DMS 273 treated with DMSO at 0.1 percent for 48 hours (cell line): Measurements from ENCODE around the gene FCN3.
"Not testable (repeated sequence)": the region's sequence is repeated elsewhere in the genome, so short reads cannot be mapped to it uniquely, and the experiment has no call there.

Source experiments
- DNase-seq: peaks from one replicate; lab custom pipeline; 2025; lab: John Stamatoyannopoulos, UW

FCN3 gene

GRCh38 chr1:27374362-27375086 lies at the start of gene FCN3:
Gene FCN3, minus strand, starts transcription at chr1:27374824. Its CDS starts 6 bp downstream, at chr1:27374818.
- DNase-seq = no peak

GRCh38 chr1:27423709-27424108 lies 49.1 kb upstream of the FCN3 start:
- no peak for DNase-seq

- no peak for DNase-seq
These were observed 43.9 kb upstream of the FCN3 start for GRCh38 chr1:27418326-27419185.

GRCh38 chr1:27417713-27418112 lies 43.1 kb upstream of the FCN3 start:
- no peak for DNase-seq

DNA sequence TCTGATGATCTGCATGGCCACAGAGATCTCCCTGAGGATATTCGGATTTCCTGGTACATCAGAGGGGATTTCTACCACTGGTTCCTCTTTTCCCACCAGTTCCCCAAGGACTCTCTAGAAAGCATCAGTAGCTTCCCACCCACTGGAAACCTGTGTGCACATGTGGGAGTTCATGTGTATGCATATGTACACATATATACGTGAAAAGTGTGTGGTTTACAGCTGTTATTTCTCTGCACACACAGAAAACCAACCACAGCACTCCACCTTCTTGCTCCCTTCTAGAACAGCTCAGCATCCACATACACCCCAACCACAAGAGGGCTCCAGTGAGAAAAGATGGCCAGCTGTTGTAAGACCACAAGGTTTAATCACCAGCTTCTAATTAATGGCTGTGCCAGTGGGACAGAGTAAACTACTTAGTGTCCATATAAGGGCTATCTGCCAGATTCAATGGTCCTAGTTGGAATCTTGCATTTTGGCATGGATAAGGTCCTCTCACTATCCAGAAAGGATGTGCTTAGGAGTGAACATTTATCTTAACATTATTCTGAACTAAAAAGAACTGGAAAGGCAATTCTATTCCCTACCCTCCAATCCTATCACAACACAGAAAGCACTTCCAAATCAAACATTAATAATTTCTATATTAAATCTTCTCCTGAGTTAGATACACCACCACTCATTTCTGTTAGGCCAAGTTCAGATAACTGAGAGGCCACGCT lies 41.9 kb upstream of the FCN3 start:
- peak; percentile 51 for DNase-seq

- DNase-seq = no peak
These were observed 39.5 kb upstream of the FCN3 start for GRCh38 chr1:27414091-27414490.

DNA sequence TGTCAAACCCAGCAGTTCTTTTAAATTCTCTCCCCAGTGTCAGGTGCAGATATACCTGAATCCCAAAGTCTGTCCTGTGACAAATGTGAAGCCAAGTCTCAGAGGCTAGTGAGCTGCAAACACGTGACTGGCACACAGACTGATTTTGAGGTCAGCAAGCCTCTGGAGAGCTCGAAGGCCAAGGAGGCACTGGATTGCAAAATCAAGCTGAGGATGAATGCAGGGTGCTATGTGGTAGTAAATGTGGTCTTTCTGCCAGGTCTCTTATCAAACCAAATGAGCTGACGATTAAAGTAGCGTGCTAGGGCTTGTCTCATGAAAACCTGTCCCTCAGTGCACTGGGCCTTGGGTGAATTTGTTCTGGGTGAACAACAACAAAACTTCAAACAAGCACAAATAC lies 38.4 kb upstream of the FCN3 start:
- DNase-seq = no peak

DNA sequence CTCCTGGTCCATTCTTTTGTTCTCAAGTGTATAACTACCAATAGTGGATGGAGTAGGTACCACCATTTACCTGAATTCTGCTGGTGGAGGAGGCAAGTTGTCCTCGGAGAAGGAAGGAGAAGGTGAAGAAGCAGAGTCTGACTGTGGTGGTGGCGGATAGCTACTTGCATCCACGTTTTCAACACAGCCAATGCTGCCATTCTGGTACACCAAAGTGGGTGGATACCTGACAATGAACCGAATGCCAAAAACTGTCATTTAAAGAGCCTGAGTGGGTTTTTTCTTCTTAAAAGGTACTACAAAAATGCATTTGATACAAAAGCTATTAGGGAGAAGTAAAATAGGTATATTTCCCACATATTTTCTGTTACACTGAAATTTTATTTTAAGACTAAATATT lies 37.9 kb upstream of the FCN3 start:
- DNase-seq = no peak

GRCh38 chr1:27410709-27411108 lies 36.1 kb upstream of the FCN3 start:
- DNase-seq = no peak

- DNase-seq = no peak
These were observed 35.0 kb upstream of the FCN3 start for GRCh38 chr1:27409669-27410068.

- DNase-seq = no peak
These were observed 33.5 kb upstream of the FCN3 start for GRCh38 chr1:27408151-27408550.

GRCh38 chr1:27406791-27407190 lies 32.2 kb upstream of the FCN3 start:
- not testable (repeated sequence) for DNase-seq

DNA sequence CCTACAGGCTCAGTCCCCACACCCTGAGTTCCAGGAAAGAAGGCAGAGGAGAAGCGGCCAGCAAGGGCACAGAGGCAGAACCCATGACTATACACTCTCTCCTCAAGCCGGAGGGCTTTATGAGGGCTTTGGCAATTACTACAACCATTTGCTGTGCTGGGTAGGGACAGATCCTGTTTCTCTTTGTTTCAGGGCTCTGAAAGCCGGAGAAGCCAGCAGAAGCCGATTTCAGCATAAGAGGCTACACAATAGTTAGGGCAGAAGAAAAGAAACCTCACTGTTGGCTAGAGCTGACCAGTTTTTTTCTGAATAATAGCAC lies 31.7 kb upstream of the FCN3 start:
- DNase-seq = no peak

GRCh38 chr1:27405598-27406361 lies 31.2 kb upstream of the FCN3 start:
- not testable (repeated sequence) for DNase-seq

GRCh38 chr1:27405074-27405473 lies 30.4 kb upstream of the FCN3 start:
- no peak for DNase-seq

- DNase-seq = no peak
These were observed 29.3 kb upstream of the FCN3 start for GRCh38 chr1:27403931-27404330.

DNA sequence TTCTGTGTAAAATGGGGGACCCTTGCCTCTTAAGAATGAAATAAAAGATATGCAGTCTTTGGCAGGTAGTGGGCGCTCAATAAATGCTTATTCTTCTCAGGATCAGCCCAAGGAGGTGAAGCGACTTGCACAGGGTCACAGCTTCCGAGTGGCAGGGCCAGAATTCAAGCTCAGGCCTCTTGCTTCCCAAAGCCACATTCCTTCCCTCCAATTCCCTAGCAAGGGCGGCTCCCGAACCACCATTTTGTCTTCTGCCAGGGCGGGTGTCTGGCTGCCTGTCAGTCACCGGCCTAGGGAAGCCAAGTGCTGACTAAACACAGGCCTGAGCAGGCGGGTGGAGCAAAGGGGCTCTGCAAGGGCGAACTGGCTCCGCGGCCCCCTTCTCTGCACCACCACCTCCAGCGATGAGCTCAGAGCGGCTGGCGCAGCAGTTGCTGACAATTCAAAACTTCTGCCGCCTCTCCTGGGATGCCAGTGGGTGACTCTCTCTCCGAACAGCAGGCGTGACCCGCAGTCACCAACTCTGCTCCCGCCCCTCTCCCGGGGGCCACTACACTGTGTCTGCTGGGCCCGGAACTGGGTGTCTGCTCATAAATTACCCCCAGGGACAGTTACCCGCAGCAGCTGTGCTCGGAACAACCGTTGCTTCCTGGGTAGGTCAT lies 28.6 kb upstream of the FCN3 start:
- DNase-seq = no peak

DNA sequence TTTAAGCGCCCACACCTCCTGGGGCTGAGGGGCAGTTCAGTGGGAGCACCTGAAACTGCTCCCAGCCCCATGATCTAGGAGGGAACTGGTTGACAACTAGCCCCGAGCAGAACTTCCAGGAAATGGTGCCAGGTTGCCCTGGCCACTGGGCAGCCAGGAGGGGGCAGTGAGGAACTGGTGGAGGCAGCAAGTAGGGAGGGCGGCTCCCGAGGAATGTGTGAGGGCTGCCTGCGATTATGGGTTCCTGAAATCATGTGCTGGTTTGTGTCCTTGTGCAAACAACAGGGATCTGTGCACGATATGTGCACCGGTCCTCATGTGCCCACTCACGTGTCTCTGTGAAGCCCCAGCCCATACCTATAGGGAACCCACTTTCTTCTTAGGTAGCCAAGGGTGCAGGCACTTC lies 27.7 kb upstream of the FCN3 start:
- DNase-seq = peak; percentile 26

GRCh38 chr1:27400963-27401341 lies 26.3 kb upstream of the FCN3 start:
- no peak for DNase-seq

GRCh38 chr1:27400082-27400962 lies 25.7 kb upstream of the FCN3 start:
- DNase-seq = no peak
